PC-3 (cell line): ENCODE measurements around the gene SEC16A.

ENCODE experiments used
- EZH2phosphoT487 ChIP-seq: fragments of 300-600 bp; sonication (generic); IDR thresholded peaks from 2 replicates; pipeline ENCODE4 v1.6.1; 2018; ENCODE audit warnings: mild to moderate bottlenecking, antibody characterized with exemption, low read length, borderline replicate concordance
- TF ChIP-seq, protein P1 (sequence below): fragments of 300-600 bp; sonication (generic); conservative IDR thresholded peaks from 2 replicates; pipeline ENCODE4 v1.5.1; 2017; ENCODE audit warnings: antibody characterized with exemption, low read depth, mild to moderate bottlenecking, low read length

DNA sequence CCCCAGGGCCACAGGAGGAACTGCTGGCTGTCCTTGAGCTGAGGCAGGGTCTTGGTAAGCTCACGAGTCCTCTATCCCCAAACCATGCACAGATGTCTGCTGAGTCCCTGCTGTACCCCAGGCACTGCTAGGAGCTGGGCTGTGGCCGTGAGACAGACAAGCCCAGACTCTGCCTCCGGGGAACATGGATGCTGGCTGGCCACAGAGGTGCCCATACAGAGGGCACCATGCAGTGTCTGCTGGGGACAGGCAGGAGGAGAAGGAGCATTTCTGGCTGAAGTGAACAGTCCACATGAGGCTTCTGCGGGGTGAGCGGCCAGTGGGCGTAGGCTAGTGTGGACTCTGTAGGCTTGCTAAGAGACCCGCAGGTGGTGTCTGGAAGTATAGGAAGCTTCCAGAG lies 4.8 kb upstream of the SEC16A start:
- TF ChIP-seq, protein P1, sequence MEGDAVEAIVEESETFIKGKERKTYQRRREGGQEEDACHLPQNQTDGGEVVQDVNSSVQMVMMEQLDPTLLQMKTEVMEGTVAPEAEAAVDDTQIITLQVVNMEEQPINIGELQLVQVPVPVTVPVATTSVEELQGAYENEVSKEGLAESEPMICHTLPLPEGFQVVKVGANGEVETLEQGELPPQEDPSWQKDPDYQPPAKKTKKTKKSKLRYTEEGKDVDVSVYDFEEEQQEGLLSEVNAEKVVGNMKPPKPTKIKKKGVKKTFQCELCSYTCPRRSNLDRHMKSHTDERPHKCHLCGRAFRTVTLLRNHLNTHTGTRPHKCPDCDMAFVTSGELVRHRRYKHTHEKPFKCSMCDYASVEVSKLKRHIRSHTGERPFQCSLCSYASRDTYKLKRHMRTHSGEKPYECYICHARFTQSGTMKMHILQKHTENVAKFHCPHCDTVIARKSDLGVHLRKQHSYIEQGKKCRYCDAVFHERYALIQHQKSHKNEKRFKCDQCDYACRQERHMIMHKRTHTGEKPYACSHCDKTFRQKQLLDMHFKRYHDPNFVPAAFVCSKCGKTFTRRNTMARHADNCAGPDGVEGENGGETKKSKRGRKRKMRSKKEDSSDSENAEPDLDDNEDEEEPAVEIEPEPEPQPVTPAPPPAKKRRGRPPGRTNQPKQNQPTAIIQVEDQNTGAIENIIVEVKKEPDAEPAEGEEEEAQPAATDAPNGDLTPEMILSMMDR = no peak
- TF ChIP-seq EZH2phosphoT487 = no peak
